HEK293 (cell line): Measurements from ENCODE around the gene PDE4D.

Source experiments
- CTCF ChIA-PET: fragments of 350-600 bp; formaldehyde crosslinking; extraction: SDS; loops from one replicate; lab custom pipeline; 2021; ENCODE audit warnings: antibody characterized with exemption; lab: Yijun Ruan, JAX
- POLR2A ChIA-PET: fragments of 300-600 bp; formaldehyde crosslinking; extraction: SDS; loops from one replicate; lab custom pipeline; 2020; ENCODE audit warnings: antibody characterized with exemption, inconsistent platforms; lab: Yijun Ruan, JAX
- H3K27ac ChIP-seq: fragments of 200-500 bp; sonication (Bioruptor generic); 2 replicates; pipeline ENCODE4 v1.5.1; 2014; ENCODE audit warnings: low read depth, low read length, control low read depth, inconsistent platforms; ENCODE audit errors: extremely low read depth
- H3K36me3 ChIP-seq, 2 experiments: fragments of 200-500 bp in 1 of 2; sonication (Bioruptor generic) in 1 of 2; 1 replicate in 1 of 2; 2 replicates in 1 of 2; pipeline ENCODE4 v1.5.1; 2014 to 2017; ENCODE audit warnings: inconsistent platforms in 2 of 2, low read length in 2 of 2; ENCODE audit not compliant: control insufficient read depth in 2 of 2, insufficient read depth in 1 of 2
- H3K4me1 ChIP-seq: fragments of 200-500 bp; sonication (Bioruptor generic); 2 replicates; pipeline ENCODE4 v1.5.1; 2014; ENCODE audit warnings: mild to moderate bottlenecking, low read length, inconsistent platforms; ENCODE audit not compliant: control insufficient read depth, insufficient read depth
- H3K4me3 ChIP-seq: 2 replicates; pipeline ENCODE4 v1.5.1; 2011; ENCODE audit warnings: low read depth, mild to moderate bottlenecking, control low read depth, low read length, moderate library complexity
- H3K9me3 ChIP-seq: fragments of 200-500 bp; sonication (Bioruptor generic); 2 replicates; pipeline ENCODE4 v1.5.1; 2014; ENCODE audit warnings: low read depth, low read length, inconsistent platforms; ENCODE audit not compliant: control insufficient read depth, insufficient read depth
- ATF2 ChIP-seq: fragments of 450-650 bp; formaldehyde crosslinking; IDR thresholded peaks from 2 replicates; pipeline ENCODE4 v1.5.1; 2016; ENCODE audit warnings: missing biosample characterization, missing genetic modification characterization, low read depth
- EGR2 ChIP-seq: fragments of 450-650 bp; formaldehyde crosslinking; IDR thresholded peaks from 2 replicates; pipeline ENCODE4 v1.5.1; 2016; ENCODE audit warnings: low read depth, missing biosample characterization, missing genetic modification characterization
- MYNN ChIP-seq: fragments of 450-650 bp; formaldehyde crosslinking; IDR thresholded peaks from 2 replicates; pipeline ENCODE4 v1.5.1; 2016; ENCODE audit warnings: missing biosample characterization, missing genetic modification characterization, borderline replicate concordance
- PRDM6 ChIP-seq: fragments of 450-650 bp; formaldehyde crosslinking; IDR thresholded peaks from 2 replicates; pipeline ENCODE4 v1.5.1; 2017; ENCODE audit warnings: missing biosample characterization, missing genetic modification characterization
- REST ChIP-seq: fragments of 450-650 bp; formaldehyde crosslinking; IDR thresholded peaks from 2 replicates; pipeline ENCODE4 v1.5.1; 2016; ENCODE audit warnings: missing biosample characterization, missing genetic modification characterization
- SP3 ChIP-seq: fragments of 450-650 bp; formaldehyde crosslinking; IDR thresholded peaks from 2 replicates; pipeline ENCODE4 v1.5.1; 2016; ENCODE audit warnings: missing biosample characterization, missing genetic modification characterization
- SP7 ChIP-seq: fragments of 450-650 bp; formaldehyde crosslinking; IDR thresholded peaks from 2 replicates; pipeline ENCODE4 v1.5.1; 2016; ENCODE audit warnings: missing biosample characterization, missing genetic modification characterization
- YY2 ChIP-seq: fragments of 450-650 bp; formaldehyde crosslinking; IDR thresholded peaks from 2 replicates; pipeline ENCODE4 v1.5.1; 2016; ENCODE audit warnings: missing biosample characterization, missing genetic modification characterization
- ZFP37 ChIP-seq: fragments of 450-650 bp; formaldehyde crosslinking; IDR thresholded peaks from 2 replicates; pipeline ENCODE4 v1.5.1; 2016; ENCODE audit warnings: missing biosample characterization, missing genetic modification characterization
- ZNF10 ChIP-seq: fragments of 450-650 bp; formaldehyde crosslinking; IDR thresholded peaks from 2 replicates; pipeline ENCODE4 v1.5.1; 2017; ENCODE audit warnings: missing biosample characterization, missing genetic modification characterization
- ZNF112 ChIP-seq: fragments of 450-650 bp; formaldehyde crosslinking; IDR thresholded peaks from 2 replicates; pipeline ENCODE4 v1.5.0; 2017; ENCODE audit warnings: missing biosample characterization, missing genetic modification characterization
- ZNF121 ChIP-seq: fragments of 450-650 bp; formaldehyde crosslinking; IDR thresholded peaks from 2 replicates; pipeline ENCODE4 v1.5.1; 2016; ENCODE audit warnings: missing biosample characterization, missing genetic modification characterization
- ZNF175 ChIP-seq: fragments of 450-650 bp; formaldehyde crosslinking; IDR thresholded peaks from 2 replicates; pipeline ENCODE4 v1.5.1; 2016; ENCODE audit warnings: missing biosample characterization, missing genetic modification characterization
- ZNF311 ChIP-seq: fragments of 450-650 bp; formaldehyde crosslinking; IDR thresholded peaks from 2 replicates; pipeline ENCODE4 v1.5.1; 2017; ENCODE audit warnings: missing biosample characterization, missing genetic modification characterization, borderline replicate concordance
- ZNF366 ChIP-seq: fragments of 450-650 bp; formaldehyde crosslinking; conservative IDR thresholded peaks from 2 replicates; pipeline ENCODE4 v1.5.1; 2016; ENCODE audit warnings: missing biosample characterization, missing genetic modification characterization
- ZNF391 ChIP-seq: fragments of 450-650 bp; formaldehyde crosslinking; IDR thresholded peaks from 2 replicates; pipeline ENCODE4 v1.5.1; 2016; ENCODE audit warnings: low read depth, missing biosample characterization, missing genetic modification characterization, borderline replicate concordance
- ZNF398 ChIP-seq: fragments of 450-650 bp; formaldehyde crosslinking; IDR thresholded peaks from 2 replicates; pipeline ENCODE4 v1.5.1; 2017; ENCODE audit warnings: missing biosample characterization, missing genetic modification characterization
- ZNF514 ChIP-seq: fragments of 450-650 bp; formaldehyde crosslinking; IDR thresholded peaks from 2 replicates; pipeline ENCODE4 v1.5.1; 2016; ENCODE audit warnings: missing biosample characterization, missing genetic modification characterization
- ZNF629 ChIP-seq: fragments of 450-650 bp; formaldehyde crosslinking; IDR thresholded peaks from 2 replicates; pipeline ENCODE4 v1.5.1; 2017; ENCODE audit warnings: missing biosample characterization, missing genetic modification characterization
- ZNF777 ChIP-seq: fragments of 450-650 bp; formaldehyde crosslinking; IDR thresholded peaks from 2 replicates; pipeline ENCODE4 v1.5.1; 2017; ENCODE audit warnings: missing biosample characterization, missing genetic modification characterization, borderline replicate concordance
- TF ChIP-seq, protein P1 (sequence below): fragments of 450-650 bp; formaldehyde crosslinking; IDR thresholded peaks from 2 replicates; pipeline ENCODE4 v1.5.1; 2016; ENCODE audit warnings: missing biosample characterization, missing genetic modification characterization
- TF ChIP-seq, protein P2 (sequence below): fragments of 450-650 bp; formaldehyde crosslinking; IDR thresholded peaks from 2 replicates; pipeline ENCODE4 v1.5.1; 2017; ENCODE audit warnings: missing biosample characterization, mild to moderate bottlenecking, missing genetic modification characterization, moderate library complexity

Gene PDE4D

DNA sequence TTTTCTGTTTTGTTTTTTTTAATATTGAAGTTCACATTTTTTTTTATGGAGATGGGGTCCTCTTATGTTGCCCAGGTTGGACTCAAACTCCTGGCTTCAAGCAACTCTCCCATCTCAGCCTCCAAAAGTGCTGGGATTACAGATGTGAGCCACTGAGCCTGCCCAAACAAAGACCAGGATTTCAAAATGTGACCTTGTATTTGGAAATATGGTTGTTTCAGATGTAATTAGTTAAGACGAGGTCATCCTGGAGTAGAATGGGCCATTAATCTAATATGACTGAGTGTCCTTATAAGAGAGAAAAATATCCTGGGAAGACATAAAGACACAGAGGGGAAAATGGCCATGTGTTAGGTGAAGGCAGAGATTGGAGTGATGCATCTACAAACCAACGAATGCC, 970.2 kb downstream of the PDE4D start:
- no peak overlapping the region for H3K4me3 ChIP-seq
- TF ChIP-seq ZNF175 = no peak
- TF ChIP-seq, protein P1, sequence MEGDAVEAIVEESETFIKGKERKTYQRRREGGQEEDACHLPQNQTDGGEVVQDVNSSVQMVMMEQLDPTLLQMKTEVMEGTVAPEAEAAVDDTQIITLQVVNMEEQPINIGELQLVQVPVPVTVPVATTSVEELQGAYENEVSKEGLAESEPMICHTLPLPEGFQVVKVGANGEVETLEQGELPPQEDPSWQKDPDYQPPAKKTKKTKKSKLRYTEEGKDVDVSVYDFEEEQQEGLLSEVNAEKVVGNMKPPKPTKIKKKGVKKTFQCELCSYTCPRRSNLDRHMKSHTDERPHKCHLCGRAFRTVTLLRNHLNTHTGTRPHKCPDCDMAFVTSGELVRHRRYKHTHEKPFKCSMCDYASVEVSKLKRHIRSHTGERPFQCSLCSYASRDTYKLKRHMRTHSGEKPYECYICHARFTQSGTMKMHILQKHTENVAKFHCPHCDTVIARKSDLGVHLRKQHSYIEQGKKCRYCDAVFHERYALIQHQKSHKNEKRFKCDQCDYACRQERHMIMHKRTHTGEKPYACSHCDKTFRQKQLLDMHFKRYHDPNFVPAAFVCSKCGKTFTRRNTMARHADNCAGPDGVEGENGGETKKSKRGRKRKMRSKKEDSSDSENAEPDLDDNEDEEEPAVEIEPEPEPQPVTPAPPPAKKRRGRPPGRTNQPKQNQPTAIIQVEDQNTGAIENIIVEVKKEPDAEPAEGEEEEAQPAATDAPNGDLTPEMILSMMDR (tag by site-specific recombination) = no peak
- no peak for TF ChIP-seq ZNF311 (tag by site-specific recombination)
- TF ChIP-seq ATF2 (tag by site-specific recombination) = peak; percentile 65; the same call in 1 of the 2 replicates
- peak; percentile 34; the same call in 1 of the 2 replicates for TF ChIP-seq ZNF629 (tag by site-specific recombination)
- peak; percentile 49; the same call in 1 of the 2 replicates for TF ChIP-seq PRDM6 (tag by site-specific recombination)
- TF ChIP-seq ZNF366 (tag by site-specific recombination) = 0 out of 2 replicates have a peak, but pooled peaks have one; percentile 40
- TF ChIP-seq, protein P2, sequence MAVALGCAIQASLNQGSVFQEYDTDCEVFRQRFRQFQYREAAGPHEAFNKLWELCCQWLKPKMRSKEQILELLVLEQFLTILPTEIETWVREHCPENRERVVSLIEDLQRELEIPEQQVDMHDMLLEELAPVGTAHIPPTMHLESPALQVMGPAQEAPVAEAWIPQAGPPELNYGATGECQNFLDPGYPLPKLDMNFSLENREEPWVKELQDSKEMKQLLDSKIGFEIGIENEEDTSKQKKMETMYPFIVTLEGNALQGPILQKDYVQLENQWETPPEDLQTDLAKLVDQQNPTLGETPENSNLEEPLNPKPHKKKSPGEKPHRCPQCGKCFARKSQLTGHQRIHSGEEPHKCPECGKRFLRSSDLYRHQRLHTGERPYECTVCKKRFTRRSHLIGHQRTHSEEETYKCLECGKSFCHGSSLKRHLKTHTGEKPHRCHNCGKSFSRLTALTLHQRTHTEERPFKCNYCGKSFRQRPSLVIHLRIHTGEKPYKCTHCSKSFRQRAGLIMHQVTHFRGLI (tag by site-specific recombination) = no peak
- TF ChIP-seq SP7 (tag by site-specific recombination) = peak; percentile 63
- no peak for TF ChIP-seq ZNF398 (tag by site-specific recombination)
- H3K9me3 ChIP-seq = no peaks in the 10 kb centered on the region
- POLR2A ChIA-PET = no interaction called here
- CTCF ChIA-PET = no interaction called here
- peaks cover 7% of the 10 kb centered on the region for H3K4me1 ChIP-seq
- no peak overlapping the region for H3K27ac ChIP-seq
- H3K36me3 ChIP-seq = no peaks in the 10 kb centered on the region

- Histone ChIP-seq H3K27ac (no peak overlapping the region), H3K4me3 (no peak overlapping the region), H3K9me3 (no peaks in the 10 kb centered on the region), H3K36me3 (no peaks in the 10 kb centered on the region), H3K4me1 (peaks cover 10% of the 10 kb centered on the region)
- ChIA-PET CTCF (interaction anchor here (1.0 kb wide), 1 partner anchor 31 kb away, joined by 3 read pairs; no protein-coding TSS in a partner anchor), POLR2A (no interaction called here)
- TF ChIP-seq ZNF514 = no peak
- TF ChIP-seq REST (tag by site-specific recombination) = no peak
- no peak for TF ChIP-seq SP3 (tag by site-specific recombination)
- TF ChIP-seq ZNF121 (tag by site-specific recombination) = no peak
- no peak for TF ChIP-seq ZNF10 (tag by site-specific recombination)
- TF ChIP-seq YY2 = no peak
- TF ChIP-seq ZFP37 (tag by site-specific recombination) = no peak
- no peak for TF ChIP-seq ZNF112 (tag by site-specific recombination)
- no peak for TF ChIP-seq EGR2 (tag by site-specific recombination)
- TF ChIP-seq MYNN (tag by site-specific recombination) = no peak
- TF ChIP-seq ZNF777 (tag by site-specific recombination) = no peak
- no peak for TF ChIP-seq ZNF311 (tag by site-specific recombination)
- TF ChIP-seq ZNF391 (tag by site-specific recombination) = no peak
These were observed 970.9 kb downstream of the PDE4D start for GRCh38 chr5:58922461-58923171.
